Activated T-cell treated with anti-CD3 and anti-CD28 coated beads, Interleukin-2, amount 50 U/mL, for 4 hours (primary cell): ENCODE data around the gene LGALS8. TPM values are rescaled to one million over a fixed set of nuclear protein-coding genes. Genes with fewer than 3 reads are reported as not detected.
A peak's percentile ranks its signal among the peaks of the same experiment; 100 is the strongest.

Source experiments
- ATAC-seq, 2 donors: fragments of 200-7000 bp; cut with Tn5 transposase; one replicate each; pipeline ENCODE4 v1.10.0; 2021
- DNase-seq: peaks from one replicate; pipeline ENCODE4 v3.0.0-alpha.2; 2020
- H3K27me3 Mint-ChIP-seq: one replicate; pipeline ENCODE4 v1.8.0; 2021; ENCODE audit warnings: low read depth, mixed read lengths
- H3K36me3 Mint-ChIP-seq: one replicate; pipeline ENCODE4 v1.8.0; 2022; ENCODE audit warnings: mixed read lengths; ENCODE audit not compliant: insufficient read depth
- H3K4me1 Mint-ChIP-seq: one replicate; pipeline ENCODE4 v1.8.0; 2021; ENCODE audit warnings: low read depth, mixed read lengths
- H3K4me3 Mint-ChIP-seq: one replicate; pipeline ENCODE4 v1.8.0; 2021; ENCODE audit warnings: mild to moderate bottlenecking, moderate library complexity, mixed read lengths
- H3K9me3 Mint-ChIP-seq: one replicate; pipeline ENCODE4 v1.8.0; 2021; ENCODE audit warnings: mixed read lengths
- total RNA-seq, 3 donors: library from RNA; stranded (reverse); gene quantifications; one replicate each; pipeline ENCODE4 v1.2.1, GENCODE V29; 2021

LGALS8 gene
- total RNA-seq, 3 donors from 2014 or later: 59.7 to 73.2 (median 60.9) TPM

DNA sequence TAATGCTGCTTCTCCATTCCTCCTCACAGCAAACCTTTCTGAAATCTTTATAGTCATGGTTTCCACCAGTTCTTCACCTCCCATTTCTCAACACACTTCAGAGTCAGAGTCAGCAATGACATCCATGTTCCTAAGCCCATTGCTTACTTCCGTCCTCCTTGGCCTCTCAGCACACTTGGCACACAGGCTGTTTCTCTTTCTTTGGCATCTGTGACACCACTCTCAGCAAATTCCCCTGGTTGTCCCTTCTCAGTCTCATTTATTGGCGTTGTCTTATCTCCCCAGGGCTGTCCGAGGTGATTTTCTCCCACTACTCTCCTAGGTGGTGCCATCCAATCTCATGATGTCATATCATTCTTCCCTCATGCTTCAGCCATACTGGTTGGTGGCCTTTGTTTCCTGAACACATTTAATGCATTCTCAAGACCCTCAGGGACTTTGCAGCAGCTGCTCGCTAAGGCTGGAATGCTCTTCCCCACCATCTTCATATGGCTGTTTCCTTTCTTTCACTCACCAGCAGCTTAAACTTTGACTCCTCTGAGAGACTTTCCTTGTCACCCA lies 3.3 kb upstream of the LGALS8 start:
- DNase-seq (no peak), ATAC-seq (no peak)
- Mint-ChIP-seq H3K36me3 (no peaks in the 10 kb centered on the region), H3K9me3 (no peaks in the 10 kb centered on the region), H3K4me1 (peaks cover 38% of the 10 kb centered on the region), H3K27me3 (no peaks in the 10 kb centered on the region), H3K4me3 (no peak overlapping the region)

DNA sequence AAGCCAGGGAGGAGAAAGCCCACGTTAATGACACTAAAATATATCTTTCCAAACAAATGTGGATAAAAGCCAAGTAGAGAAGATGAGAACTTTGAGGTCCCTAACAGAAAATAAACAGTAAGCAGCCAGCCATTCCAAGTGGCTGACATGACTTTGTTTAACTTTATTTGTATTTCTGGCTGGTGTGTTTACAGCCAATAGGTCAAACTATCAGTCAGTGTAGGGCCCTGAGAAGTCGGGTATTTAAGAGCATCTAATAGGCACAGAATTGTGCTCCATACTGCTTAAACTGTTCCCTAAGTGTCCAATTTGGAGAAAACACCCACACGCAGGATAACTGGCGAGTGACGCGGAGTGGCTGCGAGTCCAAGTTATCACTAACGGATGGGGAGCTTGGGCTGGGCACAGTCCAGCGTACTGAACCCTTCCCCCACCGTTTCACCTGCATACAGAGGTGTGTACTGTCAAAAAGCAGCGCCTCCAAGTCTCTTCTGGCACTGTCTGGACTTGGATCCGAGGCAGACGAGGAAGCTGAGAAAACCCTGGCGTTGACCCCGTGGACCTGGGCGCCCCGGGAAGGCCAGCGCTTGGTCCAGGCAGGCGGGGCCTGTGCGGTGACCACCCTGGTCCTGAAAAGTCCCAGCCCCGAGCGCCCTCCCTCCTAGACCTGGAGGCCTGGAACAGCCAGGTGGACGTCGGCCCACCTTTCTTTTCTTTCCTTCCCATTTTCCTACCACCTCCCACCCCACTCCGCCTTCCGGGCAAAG lies 662 bp upstream of the LGALS8 start:
- H3K9me3 Mint-ChIP-seq: no peaks in the 10 kb centered on the region
- no peaks in the 10 kb centered on the region for H3K27me3 Mint-ChIP-seq
- DNase-seq: no peak
- peaks cover 27% of the 10 kb centered on the region for H3K4me1 Mint-ChIP-seq
- peaks cover 13% of the 10 kb centered on the region for H3K36me3 Mint-ChIP-seq
- ATAC-seq: no peak
- peak overlapping the region; percentile 96 for H3K4me3 Mint-ChIP-seq

DNA sequence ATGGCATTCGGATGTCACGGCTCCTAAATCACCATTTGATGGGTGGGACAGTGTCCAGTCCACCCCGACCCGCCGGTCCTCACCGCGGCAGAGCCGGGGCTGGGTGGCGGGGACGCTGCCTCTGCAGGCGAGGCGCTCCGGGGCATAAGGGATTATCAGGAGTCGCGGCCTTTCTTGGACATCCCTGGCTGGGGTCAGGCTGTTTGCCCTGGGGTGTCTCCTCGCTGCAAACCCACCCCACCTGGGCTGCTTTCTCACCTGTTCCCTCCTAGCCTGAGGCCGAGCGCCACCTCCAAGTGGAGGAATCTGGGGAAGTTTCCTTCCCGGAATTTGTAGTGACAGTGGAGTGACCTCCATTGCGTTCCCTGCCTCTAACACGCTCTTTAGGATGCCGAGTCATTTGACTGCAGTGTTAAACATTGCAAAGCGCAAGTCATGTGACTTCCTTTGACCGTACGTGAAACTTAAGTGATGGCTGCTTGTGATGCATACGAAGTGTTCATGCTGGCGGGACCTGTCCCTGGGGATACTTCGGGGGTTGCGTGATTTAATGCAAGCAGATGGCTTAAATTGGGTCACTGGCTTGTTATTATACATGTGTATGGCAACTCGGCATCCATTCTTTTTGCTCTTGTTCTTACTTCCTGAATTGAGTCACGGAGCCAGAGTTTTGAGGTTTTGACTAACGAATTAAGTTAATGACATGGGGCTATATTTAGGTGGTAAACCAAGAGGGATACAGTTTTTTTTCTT lies 536 bp downstream of the LGALS8 start:
- H3K9me3 Mint-ChIP-seq: no peaks in the 10 kb centered on the region
- H3K4me1 Mint-ChIP-seq: peaks cover 27% of the 10 kb centered on the region
- peak overlapping the region; percentile 96 for H3K4me3 Mint-ChIP-seq
- H3K27me3 Mint-ChIP-seq: no peaks in the 10 kb centered on the region
- DNase-seq: peak; percentile 26
- ATAC-seq: peak; percentile 89 to 91
- peaks cover 19% of the 10 kb centered on the region for H3K36me3 Mint-ChIP-seq

DNA sequence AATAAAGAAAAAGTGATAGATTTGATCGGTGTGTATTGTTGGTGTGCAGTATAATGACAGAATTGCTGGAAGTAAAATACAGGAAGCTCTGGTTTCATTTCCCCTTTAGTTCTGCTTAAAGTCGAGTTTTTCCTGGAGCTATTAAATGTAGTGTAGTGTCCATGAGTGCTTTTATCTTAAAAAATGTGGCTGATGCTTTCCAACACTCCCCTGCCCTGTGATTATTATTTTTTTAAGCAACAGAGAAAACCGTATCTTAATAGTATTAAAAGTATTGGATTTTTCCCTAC lies 1.1 kb downstream of the LGALS8 start:
- Mint-ChIP-seq H3K9me3 (no peaks in the 10 kb centered on the region), H3K36me3 (peaks cover 19% of the 10 kb centered on the region), H3K4me3 (peak overlapping the region; percentile 96), H3K4me1 (peaks cover 27% of the 10 kb centered on the region), H3K27me3 (no peaks in the 10 kb centered on the region)
- no peak for ATAC-seq
- no peak for DNase-seq

DNA sequence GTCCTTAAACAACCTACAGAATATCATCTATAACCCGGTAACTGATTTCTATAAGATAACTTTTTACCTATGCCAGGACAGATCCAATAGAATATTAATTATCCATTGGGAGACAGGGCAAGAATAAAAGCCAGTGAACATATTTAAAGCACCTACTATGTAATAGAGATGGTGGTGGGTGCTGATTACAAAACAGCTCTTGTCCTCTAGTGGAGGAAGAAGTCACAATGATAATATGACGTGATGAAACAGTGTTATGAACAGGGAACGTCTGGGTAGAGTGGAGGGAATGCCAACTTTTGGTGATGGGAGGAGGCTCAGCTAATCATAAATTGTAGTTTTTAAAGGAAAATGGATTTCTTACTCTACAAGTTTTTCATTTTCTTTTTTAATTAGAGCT lies 2.3 kb downstream of the LGALS8 start:
- ATAC-seq: no peak
- DNase-seq: no peak
- peaks cover 39% of the 10 kb centered on the region for H3K4me1 Mint-ChIP-seq
- peaks cover 24% of the 10 kb centered on the region for H3K36me3 Mint-ChIP-seq
- no peaks in the 10 kb centered on the region for H3K27me3 Mint-ChIP-seq
- H3K4me3 Mint-ChIP-seq: peak overlapping the region; percentile 16
- H3K9me3 Mint-ChIP-seq: no peaks in the 10 kb centered on the region

DNA sequence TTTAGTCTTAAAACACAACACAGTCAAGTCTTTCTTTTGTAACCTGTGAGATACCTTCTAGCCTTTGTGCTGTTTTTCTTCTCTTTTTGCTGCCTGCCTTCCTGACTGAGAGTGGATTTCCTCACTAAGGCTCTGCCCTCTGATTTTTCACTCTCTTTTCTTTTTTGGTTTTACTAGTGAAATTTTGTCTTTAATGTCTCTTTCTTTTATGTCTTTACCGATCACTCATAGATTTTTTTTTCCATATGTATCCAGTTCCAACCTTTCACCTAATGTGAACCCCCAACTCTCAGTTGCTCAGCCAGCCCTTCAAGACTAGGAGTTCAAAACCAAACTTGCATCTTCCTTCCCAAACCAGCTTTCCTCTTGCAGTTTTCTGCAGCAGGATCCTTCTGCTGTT lies 6.5 kb downstream of the LGALS8 start:
- DNase-seq: no peak
- H3K4me1 Mint-ChIP-seq: peaks cover 59% of the 10 kb centered on the region
- H3K27me3 Mint-ChIP-seq: no peaks in the 10 kb centered on the region
- no peaks in the 10 kb centered on the region for H3K9me3 Mint-ChIP-seq
- peaks cover 41% of the 10 kb centered on the region for H3K36me3 Mint-ChIP-seq
- H3K4me3 Mint-ChIP-seq: no peak overlapping the region
- no peak for ATAC-seq

DNA sequence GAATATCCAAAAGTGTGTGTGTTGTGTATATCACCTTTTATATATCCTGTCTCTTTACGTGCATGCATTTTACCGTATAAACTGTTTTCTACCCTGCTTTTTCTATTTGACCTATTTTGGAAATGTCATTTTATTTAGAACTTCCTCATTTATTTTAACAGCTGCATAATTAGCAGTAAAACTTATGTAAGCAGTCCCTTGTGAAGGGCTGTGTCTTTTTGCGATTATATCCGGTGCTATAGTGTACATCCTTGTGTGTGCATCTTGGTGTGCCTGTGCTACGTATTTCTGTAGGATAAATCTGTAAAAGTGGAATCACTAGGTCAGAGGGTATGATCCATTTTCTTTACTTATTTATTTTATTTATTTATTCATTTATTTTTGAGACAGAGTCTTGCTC lies 7.2 kb downstream of the LGALS8 start:
- Mint-ChIP-seq H3K36me3 (peaks cover 45% of the 10 kb centered on the region), H3K4me1 (peaks cover 63% of the 10 kb centered on the region), H3K27me3 (no peaks in the 10 kb centered on the region), H3K9me3 (no peaks in the 10 kb centered on the region), H3K4me3 (no peak overlapping the region)
- no peak for ATAC-seq
- DNase-seq: no peak

DNA sequence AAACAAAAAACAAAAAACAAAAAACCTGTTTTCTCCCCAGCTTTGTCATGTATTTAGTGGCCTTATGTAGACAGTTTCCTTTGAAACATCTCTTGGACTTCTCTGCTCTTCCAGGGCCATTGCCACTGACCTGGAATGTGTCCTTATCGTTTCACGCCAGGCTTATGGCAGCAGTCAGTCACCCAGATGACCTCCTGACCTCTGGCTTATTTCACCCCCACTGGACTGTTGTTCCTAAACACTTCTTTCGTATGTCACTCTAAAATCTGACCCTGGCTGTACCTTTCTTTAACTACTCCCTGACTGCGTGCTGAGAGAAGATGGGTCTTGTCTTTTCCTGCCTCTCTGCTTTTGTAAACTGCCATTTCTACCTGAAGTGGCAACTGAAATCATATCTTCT lies 9.1 kb downstream of the LGALS8 start:
- no peak for ATAC-seq
- Mint-ChIP-seq H3K9me3 (no peaks in the 10 kb centered on the region), H3K27me3 (no peaks in the 10 kb centered on the region), H3K4me1 (peaks cover 58% of the 10 kb centered on the region), H3K4me3 (peak overlapping the region; percentile 14), H3K36me3 (peaks cover 43% of the 10 kb centered on the region)
- DNase-seq: no peak

DNA sequence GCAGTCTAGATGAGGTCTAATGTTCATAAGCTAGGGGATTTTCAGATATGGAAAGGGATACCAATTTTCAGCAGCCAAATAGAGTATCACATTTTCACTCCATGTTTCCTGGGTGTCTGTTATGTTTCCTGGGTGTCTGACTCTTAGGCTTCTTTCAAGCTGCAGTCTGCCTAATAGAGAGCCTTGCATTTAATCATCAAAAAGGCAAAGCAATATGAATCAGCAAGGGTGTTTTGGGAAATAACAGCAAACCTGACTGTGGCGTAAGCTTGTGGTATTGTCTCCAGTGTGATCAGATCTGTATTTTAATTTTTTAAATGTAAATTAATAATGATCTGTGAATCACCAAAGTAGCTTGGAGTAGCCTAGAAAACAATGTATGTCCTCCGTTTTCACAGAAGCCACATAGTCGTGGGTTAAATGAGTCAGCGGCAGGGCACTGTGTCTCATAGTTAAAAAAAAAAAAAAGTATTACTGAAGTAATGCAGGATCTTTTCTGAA lies 10.4 kb downstream of the LGALS8 start:
- DNase-seq (peak; percentile 36), ATAC-seq (peak; percentile 84 to 87)
- peaks cover 45% of the 10 kb centered on the region for H3K36me3 Mint-ChIP-seq
- H3K4me1 Mint-ChIP-seq: peaks cover 53% of the 10 kb centered on the region
- no peaks in the 10 kb centered on the region for H3K9me3 Mint-ChIP-seq
- peak overlapping the region; percentile 50 for H3K4me3 Mint-ChIP-seq
- H3K27me3 Mint-ChIP-seq: no peaks in the 10 kb centered on the region

DNA sequence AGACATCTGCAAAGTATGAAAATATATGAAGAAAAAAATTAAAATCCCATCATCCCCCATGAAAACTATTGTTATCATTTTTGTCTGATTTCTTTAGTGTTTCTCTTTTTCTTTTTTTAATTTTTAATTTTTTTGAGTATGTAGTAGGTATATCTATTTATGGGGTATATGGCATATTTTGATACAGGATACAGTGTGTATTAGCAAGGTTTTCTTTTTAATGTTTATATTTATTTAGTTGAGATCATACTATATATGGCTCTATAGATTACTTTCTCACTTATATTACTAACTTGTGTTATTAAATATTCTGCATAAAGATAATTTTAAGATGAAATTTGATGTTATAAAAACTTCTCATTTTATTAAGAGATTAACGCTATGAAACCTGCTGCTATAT lies 11.4 kb downstream of the LGALS8 start:
- ATAC-seq: no peak
- H3K4me3 Mint-ChIP-seq: no peak overlapping the region
- H3K27me3 Mint-ChIP-seq: no peaks in the 10 kb centered on the region
- peaks cover 50% of the 10 kb centered on the region for H3K4me1 Mint-ChIP-seq
- no peaks in the 10 kb centered on the region for H3K9me3 Mint-ChIP-seq
- DNase-seq: no peak
- peaks cover 52% of the 10 kb centered on the region for H3K36me3 Mint-ChIP-seq

DNA sequence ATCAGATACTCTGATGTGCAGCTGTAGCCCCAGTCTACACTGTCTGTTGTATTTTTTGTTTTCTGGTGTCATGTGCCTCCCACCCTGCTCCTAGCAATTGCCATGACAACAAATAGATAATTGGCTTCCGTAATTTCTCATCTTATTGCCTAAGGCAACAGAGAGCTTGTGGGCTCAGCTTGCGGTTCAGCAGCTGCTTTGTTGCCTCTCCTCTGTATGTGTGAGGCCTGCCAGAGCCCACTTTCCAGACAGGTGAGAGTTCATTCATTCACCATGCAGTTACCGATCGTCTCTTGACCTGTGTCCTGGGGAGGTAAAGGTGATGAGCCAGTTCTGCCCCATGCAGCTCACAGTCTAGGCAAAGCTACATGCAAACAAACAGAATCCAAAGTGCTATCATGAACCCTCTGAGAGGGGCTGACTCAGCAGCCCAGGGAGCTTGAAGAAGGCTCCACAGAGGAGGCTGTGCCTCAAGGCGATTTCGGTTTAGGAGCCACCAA lies 11.9 kb downstream of the LGALS8 start:
- DNase-seq (no peak), ATAC-seq (no peak)
- no peaks in the 10 kb centered on the region for H3K27me3 Mint-ChIP-seq
- H3K36me3 Mint-ChIP-seq: peaks cover 53% of the 10 kb centered on the region
- H3K4me3 Mint-ChIP-seq: no peak overlapping the region
- no peaks in the 10 kb centered on the region for H3K9me3 Mint-ChIP-seq
- peaks cover 45% of the 10 kb centered on the region for H3K4me1 Mint-ChIP-seq

DNA sequence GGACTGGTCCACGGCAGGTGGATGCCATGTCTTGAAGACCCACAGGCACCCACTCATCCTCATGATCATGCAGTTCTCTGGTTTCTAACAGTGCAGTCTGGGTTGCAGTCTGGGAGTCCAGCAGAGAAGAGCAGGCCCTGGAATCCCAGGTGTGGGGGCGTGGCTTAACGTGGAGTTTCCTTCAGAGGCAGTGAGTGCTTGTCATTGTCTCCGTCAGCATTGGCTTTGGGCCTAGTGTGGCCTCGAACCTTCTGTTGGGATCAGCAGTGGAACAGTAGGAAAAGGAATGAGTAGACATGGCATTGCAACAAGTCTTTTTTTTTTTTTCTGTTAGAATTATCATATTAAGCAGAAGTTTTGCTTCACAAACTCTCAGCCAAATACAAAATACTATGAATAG lies 12.8 kb downstream of the LGALS8 start:
- DNase-seq: no peak
- ATAC-seq: no peak
- Mint-ChIP-seq H3K36me3 (peaks cover 54% of the 10 kb centered on the region), H3K4me3 (no peak overlapping the region), H3K4me1 (peaks cover 38% of the 10 kb centered on the region), H3K9me3 (no peaks in the 10 kb centered on the region), H3K27me3 (no peaks in the 10 kb centered on the region)

DNA sequence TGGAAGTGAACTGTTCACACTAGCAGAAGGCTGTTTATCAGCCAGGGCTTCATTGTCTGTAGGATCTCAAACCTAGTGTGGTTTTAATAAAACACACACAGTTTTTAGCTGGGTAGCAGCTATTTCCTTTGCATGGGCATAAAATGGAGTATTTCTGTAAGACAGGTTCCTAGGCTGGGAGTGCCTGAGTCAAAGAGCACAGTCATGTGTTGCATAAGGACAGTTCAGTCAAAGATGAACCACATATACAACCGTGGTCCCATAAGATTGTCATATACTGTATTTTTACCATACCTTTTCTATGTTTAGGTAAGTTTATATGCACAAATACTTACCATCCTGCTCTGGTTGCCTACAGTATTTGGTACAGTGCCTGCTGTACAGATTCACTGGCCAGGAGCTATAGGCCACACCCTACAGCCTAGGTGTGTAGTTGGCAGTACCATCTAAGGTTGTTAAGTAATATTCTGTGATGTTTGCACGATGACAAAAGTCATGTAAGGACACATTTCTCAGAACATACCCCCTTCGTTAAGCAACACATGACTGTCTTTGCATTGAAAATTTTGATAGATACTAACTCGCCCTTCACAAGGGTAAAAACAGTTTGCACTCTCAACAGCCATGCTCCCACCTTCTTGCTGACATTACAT lies 17.2 kb downstream of the LGALS8 start:
- H3K9me3 Mint-ChIP-seq: no peaks in the 10 kb centered on the region
- H3K4me3 Mint-ChIP-seq: no peak overlapping the region
- H3K4me1 Mint-ChIP-seq: peaks cover 19% of the 10 kb centered on the region
- DNase-seq: no peak
- ATAC-seq: no peak
- H3K36me3 Mint-ChIP-seq: peaks cover 70% of the 10 kb centered on the region
- H3K27me3 Mint-ChIP-seq: no peaks in the 10 kb centered on the region

DNA sequence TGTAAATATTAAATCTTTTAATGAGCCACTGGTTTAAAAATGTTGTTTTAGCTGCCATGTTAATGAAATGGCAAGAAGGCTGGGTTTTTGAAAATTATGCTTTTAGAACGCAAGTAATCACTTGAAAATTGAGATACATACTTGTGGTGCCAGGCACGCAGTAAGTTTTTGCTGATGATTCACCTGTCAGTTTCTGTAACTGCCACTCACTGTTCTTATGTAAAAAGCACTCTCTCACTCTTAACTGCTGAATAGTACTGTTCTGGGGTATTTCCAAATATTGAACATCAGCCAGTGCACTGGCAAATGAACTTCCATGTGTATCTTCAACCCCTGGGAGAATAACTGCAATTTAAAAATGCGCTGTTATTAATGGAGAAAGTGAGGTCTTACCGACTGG lies 17.9 kb downstream of the LGALS8 start:
- H3K9me3 Mint-ChIP-seq: no peaks in the 10 kb centered on the region
- no peaks in the 10 kb centered on the region for H3K27me3 Mint-ChIP-seq
- ATAC-seq: no peak
- peaks cover 21% of the 10 kb centered on the region for H3K4me1 Mint-ChIP-seq
- no peak for DNase-seq
- H3K4me3 Mint-ChIP-seq: no peak overlapping the region
- H3K36me3 Mint-ChIP-seq: peaks cover 70% of the 10 kb centered on the region
